WTC11 (cell line): Measurements from ENCODE around the gene RFK.
"Not testable (repeated sequence)": the region's sequence is repeated elsewhere in the genome, so short reads cannot be mapped to it uniquely, and the experiment has no call there.

Source experiments
- ATF1 ChIP-seq: sonication (generic); formaldehyde crosslinking; IDR thresholded peaks from 2 replicates; pipeline ENCODE4 v1.8.1; 2023; ENCODE audit warnings: mild to moderate bottlenecking, moderate library complexity, missing genetic modification reagents
- CTCF ChIP-seq: fragments of 200-600 bp; IDR thresholded peaks from 2 replicates; pipeline ENCODE4 v1.8.0; 2022; ENCODE audit warnings: antibody characterized with exemption
- E2F1 ChIP-seq: sonication (generic); formaldehyde crosslinking; IDR thresholded peaks from 2 replicates; pipeline ENCODE4 v1.8.0; 2022; ENCODE audit warnings: mild to moderate bottlenecking, missing genetic modification reagents
- ESRRA ChIP-seq: sonication (generic); formaldehyde crosslinking; IDR thresholded peaks from 2 replicates; pipeline ENCODE4 v1.8.1; 2022; ENCODE audit warnings: mild to moderate bottlenecking, missing genetic modification reagents, borderline replicate concordance
- FOXK1 ChIP-seq: sonication (generic); formaldehyde crosslinking; IDR thresholded peaks from 2 replicates; pipeline ENCODE4 v1.8.0; 2022; ENCODE audit warnings: mild to moderate bottlenecking, moderate library complexity, missing genetic modification reagents
- GRHL2 ChIP-seq: fragments of 250-450 bp; sonication (Bioruptor Pico); IDR thresholded peaks from 2 replicates; pipeline ENCODE4 v1.8.0; 2022; ENCODE audit warnings: mild to moderate bottlenecking, moderate library complexity; ENCODE audit not compliant: insufficient replicate concordance, severe bottlenecking
- NFYB ChIP-seq: sonication (generic); formaldehyde crosslinking; conservative IDR thresholded peaks from 2 replicates; pipeline ENCODE4 v1.8.0; 2022; ENCODE audit warnings: low read depth, missing genetic modification reagents
- SP1 ChIP-seq: sonication (generic); formaldehyde crosslinking; conservative IDR thresholded peaks from 2 replicates; pipeline ENCODE4 v1.8.1; 2022; ENCODE audit warnings: missing genetic modification reagents
- STAT6 ChIP-seq: sonication (generic); formaldehyde crosslinking; conservative IDR thresholded peaks from 2 replicates; pipeline ENCODE4 v1.8.1; 2023; ENCODE audit warnings: mild to moderate bottlenecking, low read depth, missing genetic modification reagents, moderate library complexity
- TEAD4 ChIP-seq: sonication (generic); formaldehyde crosslinking; IDR thresholded peaks from 2 replicates; pipeline ENCODE4 v1.8.0; 2022; ENCODE audit warnings: mild to moderate bottlenecking, missing genetic modification reagents
- ZNF281 ChIP-seq: sonication (generic); formaldehyde crosslinking; IDR thresholded peaks from 2 replicates; pipeline ENCODE4 v1.8.0; 2023; ENCODE audit warnings: mild to moderate bottlenecking, missing genetic modification reagents
- ZNF416 ChIP-seq: fragments of 250-450 bp; sonication (Bioruptor Pico); IDR thresholded peaks from 2 replicates; pipeline ENCODE4 v1.9.0; 2021; ENCODE audit warnings: mild to moderate bottlenecking, inconsistent platforms

GRCh38 chr9:76362332-76363031, 31.7 kb downstream of the RFK start:
- TF ChIP-seq TEAD4; CTCF; ZNF281 (CRISPR knock-in tag); GRHL2 (CRISPR knock-in tag); ESRRA (CRISPR knock-in tag); STAT6 (CRISPR knock-in tag); SP1 (CRISPR knock-in tag); NFYB (CRISPR knock-in tag); ZNF416 (CRISPR knock-in tag); ATF1; FOXK1; E2F1: not testable (repeated sequence)
